ENCODE results near the gene KIF16B.

Gene KIF16B

DNA sequence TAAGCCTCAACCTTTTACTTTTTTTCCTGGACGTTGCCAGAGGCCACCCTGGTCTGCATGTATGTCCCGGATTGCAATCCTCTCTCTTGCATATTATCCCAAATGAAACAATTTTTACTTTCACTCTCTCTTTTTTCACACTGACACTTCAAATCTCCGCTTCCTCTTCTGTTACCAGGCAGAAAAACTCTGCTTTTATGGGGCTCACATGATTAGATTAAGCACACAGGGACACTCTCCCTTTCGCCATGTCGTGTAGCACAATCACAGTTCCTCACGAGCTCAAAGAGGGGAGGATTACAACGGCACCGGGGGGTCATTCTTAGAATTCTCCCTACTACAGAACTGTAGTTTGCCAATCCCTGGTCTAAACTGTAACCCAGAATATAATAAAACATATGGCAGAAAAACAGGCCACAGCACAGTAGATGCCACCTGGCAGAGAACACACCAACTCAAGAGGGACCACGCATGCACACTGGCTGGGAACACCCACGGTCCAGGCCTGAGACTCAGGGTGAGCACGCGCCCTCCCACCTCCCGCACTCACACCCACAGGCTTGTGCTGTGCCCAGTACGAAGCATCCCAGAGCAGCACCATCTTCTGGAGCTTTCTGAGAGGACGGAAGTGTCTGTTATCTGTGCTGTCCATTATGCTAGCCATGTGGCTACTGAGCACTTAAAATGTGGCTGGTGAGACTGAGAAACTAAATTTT, 288.7 kb downstream of the KIF16B start:
- no peak overlapping the region for H3K27ac ChIP-seq
- no peak overlapping the region for H3K4me3 ChIP-seq (ENCODE audit: low read depth, low read length)
- TF ChIP-seq, protein P1, sequence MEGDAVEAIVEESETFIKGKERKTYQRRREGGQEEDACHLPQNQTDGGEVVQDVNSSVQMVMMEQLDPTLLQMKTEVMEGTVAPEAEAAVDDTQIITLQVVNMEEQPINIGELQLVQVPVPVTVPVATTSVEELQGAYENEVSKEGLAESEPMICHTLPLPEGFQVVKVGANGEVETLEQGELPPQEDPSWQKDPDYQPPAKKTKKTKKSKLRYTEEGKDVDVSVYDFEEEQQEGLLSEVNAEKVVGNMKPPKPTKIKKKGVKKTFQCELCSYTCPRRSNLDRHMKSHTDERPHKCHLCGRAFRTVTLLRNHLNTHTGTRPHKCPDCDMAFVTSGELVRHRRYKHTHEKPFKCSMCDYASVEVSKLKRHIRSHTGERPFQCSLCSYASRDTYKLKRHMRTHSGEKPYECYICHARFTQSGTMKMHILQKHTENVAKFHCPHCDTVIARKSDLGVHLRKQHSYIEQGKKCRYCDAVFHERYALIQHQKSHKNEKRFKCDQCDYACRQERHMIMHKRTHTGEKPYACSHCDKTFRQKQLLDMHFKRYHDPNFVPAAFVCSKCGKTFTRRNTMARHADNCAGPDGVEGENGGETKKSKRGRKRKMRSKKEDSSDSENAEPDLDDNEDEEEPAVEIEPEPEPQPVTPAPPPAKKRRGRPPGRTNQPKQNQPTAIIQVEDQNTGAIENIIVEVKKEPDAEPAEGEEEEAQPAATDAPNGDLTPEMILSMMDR (IDR thresholded peaks at IDR 0.05; ENCODE audit: low read depth, low read length), result no peak
- no peaks in the 10 kb centered on the region for H3K9me3 ChIP-seq (ENCODE audit: severe bottlenecking)
- no peak for DNase-seq
- H3K36me3 ChIP-seq, result no peaks in the 10 kb centered on the region
- H3K27me3 ChIP-seq (ENCODE audit: insufficient read depth, low read depth, severe bottlenecking), result no peaks in the 10 kb centered on the region

GRCh38 chr20:16283978-16284377, 289.3 kb downstream of the KIF16B start:
- no peaks in the 10 kb centered on the region for H3K36me3 ChIP-seq
- H3K4me3 ChIP-seq (ENCODE audit: low read depth, low read length), result no peak overlapping the region
- H3K9me3 ChIP-seq (ENCODE audit: severe bottlenecking), result no peaks in the 10 kb centered on the region
- no peak for DNase-seq
- TF ChIP-seq, protein P1 (IDR thresholded peaks at IDR 0.05; ENCODE audit: low read depth, low read length), result no peak
- H3K27ac ChIP-seq, result no peak overlapping the region
- H3K27me3 ChIP-seq (ENCODE audit: insufficient read depth, low read depth, severe bottlenecking), result no peaks in the 10 kb centered on the region

DNA sequence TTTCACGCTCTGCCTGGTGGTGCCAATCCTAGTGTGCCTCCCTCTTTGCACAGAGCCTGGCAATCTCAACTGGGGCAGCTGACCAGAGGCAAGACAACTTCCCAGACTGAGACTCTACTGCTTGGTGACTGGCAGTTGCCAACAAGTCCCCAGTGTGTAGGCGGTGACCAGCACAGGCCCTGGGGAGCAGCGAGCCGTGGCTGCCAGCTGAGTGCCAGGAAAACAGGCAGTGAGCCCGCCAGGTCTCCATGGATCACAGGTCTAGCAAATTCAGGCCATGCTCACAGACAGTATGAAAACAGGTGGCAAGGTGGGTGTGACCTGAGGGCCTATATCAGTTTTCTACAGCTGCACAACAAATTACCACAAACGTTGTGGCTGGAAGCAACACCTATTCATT, 289.9 kb downstream of the KIF16B start:
- H3K9me3 ChIP-seq (ENCODE audit: severe bottlenecking), result no peaks in the 10 kb centered on the region

DNA sequence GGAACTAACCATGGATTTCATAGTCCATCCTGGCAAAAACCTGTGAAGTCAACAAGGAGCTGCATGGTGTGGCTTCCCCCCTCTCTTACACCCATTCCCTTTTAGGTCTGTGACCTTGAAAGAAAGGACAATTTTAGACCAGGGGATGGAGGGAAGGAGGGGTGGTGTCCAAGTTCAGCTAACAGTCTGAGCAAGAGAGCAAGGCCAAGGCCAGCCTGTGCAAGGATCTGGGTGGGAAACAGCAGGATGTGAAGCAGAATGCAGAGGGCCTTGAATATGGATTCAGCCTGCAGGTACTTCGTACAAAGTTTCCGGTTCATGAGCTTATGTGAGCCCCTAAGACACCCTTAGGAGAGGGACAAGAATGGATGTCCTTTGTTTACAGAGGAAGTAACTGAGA, 293.0 kb downstream of the KIF16B start:
- TF ChIP-seq, protein P1 (IDR thresholded peaks at IDR 0.05; ENCODE audit: low read depth, low read length), result no peak
- DNase-seq, result no peak

More for the DNA sequence above, 289.9 kb downstream of the KIF16B start:
- Histone ChIP-seq H3K27me3 (ENCODE audit: insufficient read depth, low read depth, severe bottlenecking) (no peaks in the 10 kb centered on the region), H3K4me3 (ENCODE audit: low read depth, low read length) (no peak overlapping the region), H3K27ac (no peak overlapping the region), H3K36me3 (no peaks in the 10 kb centered on the region)
- TF ChIP-seq, protein P1 (IDR thresholded peaks at IDR 0.05; ENCODE audit: low read depth, low read length), result no peak
- no peak for DNase-seq

GRCh38 chr20:16279320-16279719, 293.9 kb downstream of the KIF16B start:
- TF ChIP-seq, protein P1 (IDR thresholded peaks at IDR 0.05; ENCODE audit: low read depth, low read length), result peak; percentile 7; the same call in 1 of the 2 replicates
- Histone ChIP-seq H3K4me3 (ENCODE audit: low read depth, low read length) (no peak overlapping the region), H3K9me3 (ENCODE audit: severe bottlenecking) (no peaks in the 10 kb centered on the region), H3K36me3 (no peaks in the 10 kb centered on the region), H3K27me3 (ENCODE audit: insufficient read depth, low read depth, severe bottlenecking) (no peaks in the 10 kb centered on the region), H3K27ac (no peak overlapping the region)
- DNase-seq, result peak; percentile 32

More for the DNA sequence above, 293.0 kb downstream of the KIF16B start:
- Histone ChIP-seq H3K27ac (no peak overlapping the region), H3K9me3 (ENCODE audit: severe bottlenecking) (no peaks in the 10 kb centered on the region), H3K27me3 (ENCODE audit: insufficient read depth, low read depth, severe bottlenecking) (no peaks in the 10 kb centered on the region), H3K36me3 (no peaks in the 10 kb centered on the region), H3K4me3 (ENCODE audit: low read depth, low read length) (no peak overlapping the region)

All from WERI-Rb-1 (cell line).